Epidermal melanocyte (primary cell): ENCODE data around the gene RREB1.

Experiments
- DNase-seq: peaks from one replicate; pipeline ENCODE4 v3.0.0; 2011; ENCODE audit warnings: low spot score; ENCODE audit not compliant: insufficient read length

Gene RREB1

GRCh38 chr6:7100072-7100752, 7.5 kb upstream of the RREB1 start:
- DNase-seq, result no peak

GRCh38 chr6:7100753-7101081, 7.0 kb upstream of the RREB1 start:
- no peak for DNase-seq

- DNase-seq, result no peak
These were observed 6.5 kb upstream of the RREB1 start for GRCh38 chr6:7101290-7101689.

GRCh38 chr6:7104752-7105151, 3.0 kb upstream of the RREB1 start:
- no peak for DNase-seq

GRCh38 chr6:7106215-7106751, 1.5 kb upstream of the RREB1 start:
- DNase-seq, result no peak

- DNase-seq, result peak; percentile 19
These were observed 796 bp upstream of the RREB1 start for GRCh38 chr6:7106752-7107577.

- peak; percentile 54 for DNase-seq
These were observed 619 bp downstream of the RREB1 start for GRCh38 chr6:7108196-7108963.

- peak; percentile 70 for DNase-seq
These were observed 1.4 kb downstream of the RREB1 start for GRCh38 chr6:7108964-7109836.

GRCh38 chr6:7110092-7110792, 2.5 kb downstream of the RREB1 start:
- no peak for DNase-seq

- DNase-seq, result no peak
These were observed 3.4 kb downstream of the RREB1 start for GRCh38 chr6:7111095-7111690.

- no peak for DNase-seq
These were observed 4.4 kb downstream of the RREB1 start for GRCh38 chr6:7112171-7112570.

GRCh38 chr6:7112741-7113313, 5.1 kb downstream of the RREB1 start:
- no peak for DNase-seq

GRCh38 chr6:7114744-7115458, 7.1 kb downstream of the RREB1 start:
- DNase-seq, result no peak

- DNase-seq, result no peak
These were observed 7.9 kb downstream of the RREB1 start for GRCh38 chr6:7115543-7116231.

GRCh38 chr6:7119272-7119801, 11.6 kb downstream of the RREB1 start:
- no peak for DNase-seq

GRCh38 chr6:7121700-7122241, 14.0 kb downstream of the RREB1 start:
- DNase-seq, result no peak

GRCh38 chr6:7122684-7123083, 14.9 kb downstream of the RREB1 start:
- DNase-seq, result no peak

GRCh38 chr6:7124114-7124513, 16.4 kb downstream of the RREB1 start:
- DNase-seq, result no peak
